GM19468 (cell line): Measurements from ENCODE around the gene TRAF1.

Source experiments
- ATAC-seq: cut with Tn5 transposase; IDR thresholded peaks from one replicate; pipeline ENCODE4 v1.9.1; 2021; ENCODE audit warnings: mild to moderate bottlenecking, moderate library complexity, moderate number of reproducible peaks; ENCODE audit not compliant: unreplicated experiment; ENCODE audit errors: extremely low read depth

TRAF1 gene

GRCh38 chr9:120855827-120856670 is 70.5 kb downstream of the TRAF1 start:
- no peak for ATAC-seq

GRCh38 chr9:120854596-120855327 is 71.8 kb downstream of the TRAF1 start:
- ATAC-seq = no peak

DNA sequence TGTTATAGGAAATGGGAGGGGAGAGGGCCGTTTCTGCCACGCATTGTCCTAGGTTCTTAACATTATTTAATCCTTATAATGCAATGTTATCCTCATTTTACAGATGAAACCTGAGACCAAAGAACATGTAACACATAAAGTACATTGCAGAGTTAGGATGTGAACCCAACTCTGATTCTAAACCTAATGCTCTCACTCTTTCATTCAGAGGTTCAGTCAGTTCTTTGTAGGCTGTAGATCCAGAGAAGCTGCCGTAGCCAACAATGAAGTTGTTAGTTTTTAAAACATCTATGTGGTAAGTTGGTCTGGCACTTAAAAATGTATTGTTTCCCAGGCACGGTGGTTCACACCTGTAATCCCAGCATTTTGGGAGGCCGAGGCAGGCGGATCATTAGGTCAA is 73.4 kb downstream of the TRAF1 start:
- no peak for ATAC-seq
